Measurements from ENCODE around the gene NRXN3.

- TF ChIP-seq TARDBP (IDR thresholded peaks at IDR 0.05), result no peak
- no peak for TF ChIP-seq ARNT (IDR thresholded peaks at IDR 0.05)
- TF ChIP-seq BHLHE40 (IDR thresholded peaks at IDR 0.05; ENCODE audit: borderline replicate concordance), result no peak
- no peak for TF ChIP-seq SP1 (IDR thresholded peaks at IDR 0.05)
- no peak for TF ChIP-seq CTBP1 (IDR thresholded peaks at IDR 0.05; ENCODE audit: borderline replicate concordance)
- TF ChIP-seq L3MBTL2 (conservative IDR thresholded peaks at IDR 0.05), result no peak
- no peak for TF ChIP-seq NFRKB (IDR thresholded peaks at IDR 0.05)
- TF ChIP-seq FOXM1 (IDR thresholded peaks at IDR 0.05; ENCODE audit: borderline replicate concordance), result no peak
- TF ChIP-seq ZNF384 (IDR thresholded peaks at IDR 0.05), result no peak
Observed at GRCh38 chr14:79551523-79551922, 1381.3 kb downstream of the NRXN3 start.

All from HEK293T (cell line).